SW 1271 (cell line): ENCODE results near the gene INTS1.

Experiments
- DNase-seq, 2 experiments: peaks; one replicate each; lab custom pipeline; 2025; lab: John Stamatoyannopoulos, UW

The INTS1 gene

GRCh38 chr7:1489336-1489735, 14.9 kb downstream of the INTS1 start:
- DNase-seq: no peak

DNA sequence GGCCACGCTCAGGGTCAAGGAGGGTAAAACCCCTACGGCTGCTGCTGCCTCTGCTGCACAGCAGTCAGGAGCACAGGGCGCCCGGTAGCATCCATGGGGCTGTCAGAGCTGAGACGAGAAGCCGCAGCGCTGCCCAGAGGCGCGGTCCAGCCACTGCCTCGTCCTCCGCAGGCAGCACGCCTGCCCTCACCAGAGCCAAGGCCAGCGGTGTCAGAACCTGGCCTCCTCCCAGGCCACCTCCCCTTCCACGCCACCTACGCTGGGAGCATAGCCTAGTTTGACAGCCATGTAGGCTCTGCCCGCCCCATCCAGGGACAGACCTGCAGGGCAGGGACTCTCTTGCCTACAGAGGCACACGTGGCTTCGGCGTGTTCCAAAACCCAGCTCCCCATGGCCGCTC, 16.2 kb downstream of the INTS1 start:
- DNase-seq: no peak

GRCh38 chr7:1487466-1487865, 16.7 kb downstream of the INTS1 start:
- no peak for DNase-seq

GRCh38 chr7:1486571-1486970, 17.6 kb downstream of the INTS1 start:
- no peak for DNase-seq

DNA sequence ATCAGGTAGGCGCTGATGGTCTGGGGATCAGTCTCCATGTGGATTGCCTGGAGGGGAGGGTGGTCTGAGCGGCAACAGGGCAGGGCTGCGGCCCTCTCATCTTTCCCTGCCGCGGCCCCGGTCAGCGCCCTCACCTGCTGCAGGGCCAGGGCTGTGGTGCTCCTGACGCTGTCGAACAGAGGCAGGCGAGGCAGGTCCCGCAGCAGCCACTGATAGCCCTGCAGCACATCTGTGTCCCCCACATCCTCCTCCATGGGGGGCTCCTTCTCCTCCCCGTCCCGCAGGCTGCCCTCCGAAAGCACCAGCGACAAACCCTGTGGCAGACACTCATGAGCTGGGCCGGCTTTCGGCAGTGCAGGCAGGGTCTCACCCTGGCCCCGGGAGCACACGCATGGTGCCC, 19.0 kb downstream of the INTS1 start:
- no peak for DNase-seq

DNA sequence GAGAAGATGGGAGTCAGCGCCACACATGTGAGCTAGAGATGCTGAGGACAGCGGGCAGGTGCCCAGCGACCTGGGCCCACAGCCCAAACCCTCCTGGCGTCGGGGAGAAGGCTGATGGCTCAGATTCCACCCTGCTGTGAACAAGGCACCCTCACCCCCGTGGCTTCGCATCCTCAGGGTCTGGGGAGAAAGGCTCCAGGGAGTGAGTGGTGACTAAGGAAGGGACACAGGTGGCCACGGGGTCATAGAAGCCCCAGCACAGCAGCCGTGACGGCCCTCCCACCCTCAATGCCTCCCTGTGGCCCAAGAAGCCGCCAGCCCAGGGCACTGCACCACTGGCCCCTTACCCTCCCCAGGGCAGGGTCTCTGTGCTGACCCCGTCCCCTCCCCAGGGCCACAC, 19.6 kb downstream of the INTS1 start:
- DNase-seq: no peak

GRCh38 chr7:1483536-1484505, 20.4 kb downstream of the INTS1 start:
- no peak for DNase-seq

DNA sequence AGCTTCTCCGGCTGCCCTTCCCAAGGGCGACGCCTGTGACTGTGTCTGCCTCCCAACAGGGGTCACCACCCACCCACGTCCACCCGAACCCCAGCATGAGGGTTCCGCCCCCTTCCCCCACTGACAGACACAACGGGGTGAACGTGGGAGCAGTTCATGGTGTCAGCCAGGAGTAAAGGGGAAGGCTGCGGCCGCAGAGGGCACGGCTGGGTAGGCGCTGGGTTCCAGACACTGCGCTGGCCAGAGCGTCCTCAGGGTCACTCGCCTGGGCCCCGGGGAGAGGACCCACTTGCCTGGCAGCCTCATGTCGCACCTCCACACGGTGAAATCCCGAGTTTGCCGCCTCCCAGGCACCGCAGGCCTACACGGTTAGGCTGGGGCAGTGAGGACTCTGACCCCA, 21.1 kb downstream of the INTS1 start:
- DNase-seq: no peak

DNA sequence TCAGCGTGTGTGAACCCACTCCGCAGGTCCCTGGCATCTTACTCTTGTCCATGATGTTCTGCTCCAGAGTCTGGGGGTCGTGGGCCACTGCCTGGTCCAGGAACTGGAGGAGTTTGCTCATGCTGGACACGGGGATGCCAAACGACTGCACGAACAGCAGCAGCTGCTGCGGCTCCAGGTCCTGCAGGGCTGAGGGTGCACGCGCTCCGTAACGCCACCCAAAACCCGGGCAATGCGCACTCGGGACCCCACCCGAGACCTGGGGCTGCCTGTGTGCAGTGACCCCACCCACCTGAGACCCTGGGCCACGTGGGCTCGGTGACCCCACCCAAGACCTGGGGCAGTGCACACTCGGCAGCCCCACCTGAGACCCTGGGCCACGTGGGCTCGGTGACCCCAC, 22.9 kb downstream of the INTS1 start:
- DNase-seq: no peak

DNA sequence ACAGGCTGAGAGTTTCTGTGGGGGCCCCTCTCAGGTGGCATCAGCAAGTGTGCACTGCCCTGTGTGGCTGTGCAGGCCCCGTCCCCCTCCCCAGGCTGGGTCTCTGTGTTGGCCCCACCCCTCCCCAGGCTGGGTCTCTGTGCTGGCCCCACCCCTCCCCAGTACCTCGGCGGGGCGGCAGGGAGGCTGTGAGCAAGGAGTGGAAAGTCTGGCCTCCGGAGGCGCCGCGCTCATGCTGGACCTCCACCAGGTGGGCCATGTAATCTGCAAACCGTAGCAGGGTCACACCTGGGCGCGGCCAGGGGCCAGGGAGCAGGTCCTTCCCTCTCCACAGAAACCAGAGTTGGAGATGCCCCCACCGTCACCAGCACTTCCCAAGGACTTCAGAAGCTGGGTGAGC, 23.5 kb downstream of the INTS1 start:
- no peak for DNase-seq

GRCh38 chr7:1479287-1479686, 24.9 kb downstream of the INTS1 start:
- no peak for DNase-seq

DNA sequence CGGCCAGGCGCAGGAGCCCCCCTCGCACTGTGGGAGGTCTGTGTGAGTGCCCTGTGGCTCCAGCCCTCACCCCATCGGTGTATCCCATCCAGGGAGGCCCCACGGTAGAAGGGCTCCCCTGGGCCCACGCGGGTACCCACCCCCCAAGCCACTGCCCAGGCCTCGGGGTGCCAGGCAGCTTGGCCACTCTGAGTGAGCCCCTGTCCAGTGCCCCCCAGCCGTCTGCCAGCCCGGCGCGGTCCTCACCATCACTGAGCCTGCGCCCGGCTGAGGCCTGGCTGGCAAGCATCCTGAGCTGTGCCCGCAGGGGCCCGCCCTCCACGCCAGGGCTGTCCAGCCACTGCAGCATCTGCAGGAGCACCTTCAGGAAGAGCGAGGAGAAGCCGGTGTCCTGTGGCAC, 25.7 kb downstream of the INTS1 start:
- DNase-seq: no peak

DNA sequence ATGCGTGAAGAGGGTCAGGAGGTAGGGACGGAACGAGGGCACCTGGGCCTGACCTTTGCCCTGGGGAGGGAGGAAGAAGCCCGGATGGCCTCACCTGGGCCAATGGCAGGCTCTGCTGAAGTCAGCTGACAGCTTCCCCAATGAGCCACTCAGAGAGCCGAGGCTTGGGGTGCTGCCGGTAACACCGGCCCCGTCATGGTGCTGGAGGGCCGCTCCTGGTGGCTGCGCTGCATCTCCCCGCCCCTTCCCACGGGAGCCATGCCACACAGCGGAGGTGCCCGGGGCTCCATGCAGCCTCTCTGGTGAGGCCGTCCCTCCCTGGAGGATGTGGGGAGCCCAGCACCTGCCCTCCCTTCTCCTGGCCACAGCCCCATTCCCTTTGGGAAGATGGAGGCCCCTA, 27.3 kb downstream of the INTS1 start:
- DNase-seq: no peak

GRCh38 chr7:1475991-1476390, 28.2 kb downstream of the INTS1 start:
- no peak for DNase-seq

- no peak for DNase-seq
Observed at GRCh38 chr7:1475393-1475792, 28.8 kb downstream of the INTS1 start.

- DNase-seq: no peak
Observed at GRCh38 chr7:1474736-1475135, 29.5 kb downstream of the INTS1 start.

DNA sequence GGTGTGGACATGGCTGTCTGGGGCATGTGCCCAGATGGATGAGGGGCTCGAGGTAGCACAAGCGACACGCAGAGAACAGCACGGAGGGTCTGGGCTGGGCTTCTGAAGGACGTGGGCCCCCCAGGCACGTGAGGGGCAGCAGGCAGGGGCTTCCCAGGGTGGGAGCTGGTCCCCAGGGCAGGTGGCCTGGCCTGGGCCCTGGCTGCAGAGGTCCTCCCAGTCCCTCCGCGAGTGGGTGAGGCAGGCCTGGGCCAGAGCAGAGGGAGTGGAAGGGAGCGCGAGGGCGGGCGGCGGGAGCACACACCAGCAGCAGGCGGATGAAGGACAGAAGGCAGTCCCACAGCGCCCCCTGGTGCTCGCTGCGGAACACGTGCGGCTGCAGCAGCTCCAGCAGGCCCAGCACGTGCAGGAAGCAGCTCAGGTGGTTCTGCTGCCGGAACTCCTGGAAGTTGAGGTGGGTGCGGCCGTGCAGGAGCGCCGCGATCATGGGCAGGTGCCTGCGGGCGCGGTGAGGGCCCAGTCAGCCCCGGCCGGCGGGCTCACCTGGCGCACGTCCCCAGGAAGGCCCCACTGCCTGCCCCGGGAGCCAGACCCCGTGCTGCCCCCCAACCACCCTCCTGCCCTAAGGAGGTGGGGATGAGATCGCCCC, 30.2 kb downstream of the INTS1 start:
- peak; percentile 33 to 71 for DNase-seq

- no peak for DNase-seq
Observed at GRCh38 chr7:1470901-1471300, 33.3 kb downstream of the INTS1 start.

DNA sequence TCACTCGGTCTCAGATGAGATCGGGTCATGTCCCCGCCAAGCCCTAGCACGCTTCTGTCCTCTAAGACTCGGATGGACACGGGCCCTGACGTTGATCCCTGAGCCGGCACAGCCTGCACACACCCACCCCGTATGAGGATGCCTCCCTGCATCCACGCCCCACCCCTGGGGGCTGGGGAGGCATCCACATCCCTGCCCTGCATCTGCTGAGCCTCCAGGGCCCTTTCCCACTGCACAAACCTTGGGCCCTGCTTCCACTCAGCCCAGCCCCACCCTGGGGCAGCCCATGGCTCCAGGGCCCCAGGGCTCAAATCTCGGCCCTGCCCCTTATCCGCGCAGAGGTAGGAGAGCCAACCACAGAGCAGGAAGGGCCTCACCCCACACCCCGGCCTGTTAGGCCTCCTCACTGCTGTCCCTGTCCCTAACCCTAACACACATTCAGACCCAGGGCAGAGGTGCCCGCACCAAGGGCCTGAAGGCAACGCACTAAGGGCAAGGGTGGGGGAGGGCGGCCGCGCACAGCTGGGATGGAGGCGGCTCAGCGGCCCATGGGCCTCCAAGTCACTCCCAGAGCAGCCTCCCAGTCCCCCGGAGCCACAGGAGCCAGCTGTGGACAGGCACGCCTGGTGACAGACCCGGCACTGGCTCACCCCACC, 35.4 kb downstream of the INTS1 start:
- DNase-seq: no peak

- no peak for DNase-seq
Observed at GRCh38 chr7:1468203-1468602, 36.0 kb downstream of the INTS1 start.

- DNase-seq: peak in 1 of 2 experiments; percentile 14
Observed at GRCh38 chr7:1466524-1467271, 37.5 kb downstream of the INTS1 start.

DNA sequence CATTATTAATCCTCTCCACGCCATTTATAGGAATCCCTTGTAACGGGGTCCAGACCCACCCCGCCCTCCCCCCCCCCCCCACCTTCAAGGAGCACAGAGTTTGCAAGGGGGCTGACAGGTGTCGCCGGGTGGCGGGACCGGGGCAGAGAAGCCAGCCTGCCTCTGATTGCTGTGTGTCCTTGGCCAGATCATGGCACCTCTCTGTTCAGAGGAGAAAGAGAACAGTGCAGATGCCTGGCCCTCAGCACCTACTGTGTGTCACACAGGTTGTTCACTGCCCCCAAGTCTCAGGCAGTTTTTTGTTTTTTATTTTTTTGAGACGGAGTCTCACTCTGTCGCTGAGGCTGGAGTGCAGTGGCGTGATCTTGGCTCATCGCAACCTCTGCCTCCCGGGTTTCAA, 39.5 kb downstream of the INTS1 start:
- DNase-seq: no peak
